GM18505 (cell line): ENCODE data around the gene RFX1.

ENCODE experiments used
- ATAC-seq: cut with Tn5 transposase; IDR thresholded peaks from one replicate; pipeline ENCODE4 v1.9.1; 2021; ENCODE audit not compliant: unreplicated experiment
- POLR2A ChIP-seq: IDR thresholded peaks from 4 replicates; pipeline ENCODE4 v1.6.1; 2011; ENCODE audit warnings: borderline replicate concordance; ENCODE audit not compliant: insufficient read depth, insufficient read length; ENCODE audit errors: extremely low read depth

Gene RFX1

GRCh38 chr19:13959962-13960862, 45.9 kb downstream of the RFX1 start:
- no peak for TF ChIP-seq POLR2A
- ATAC-seq, result no peak

GRCh38 chr19:13959141-13959961, 46.8 kb downstream of the RFX1 start:
- ATAC-seq, result no peak
- TF ChIP-seq POLR2A, result no peak

GRCh38 chr19:13958043-13958442, 48.1 kb downstream of the RFX1 start:
- ATAC-seq, result no peak
- TF ChIP-seq POLR2A, result no peak

- no peak for ATAC-seq
- TF ChIP-seq POLR2A, result no peak
These were observed 49.1 kb downstream of the RFX1 start for GRCh38 chr19:13957051-13957450.

GRCh38 chr19:13956365-13956744, 49.8 kb downstream of the RFX1 start:
- no peak for TF ChIP-seq POLR2A
- ATAC-seq, result no peak

- no peak for TF ChIP-seq POLR2A
- no peak for ATAC-seq
These were observed 50.3 kb downstream of the RFX1 start for GRCh38 chr19:13955662-13956364.

- no peak for TF ChIP-seq POLR2A
- no peak for ATAC-seq
These were observed 51.9 kb downstream of the RFX1 start for GRCh38 chr19:13954185-13954584.

GRCh38 chr19:13952931-13953531, 53.1 kb downstream of the RFX1 start:
- no peak for TF ChIP-seq POLR2A
- no peak for ATAC-seq

- peak; percentile 68 for TF ChIP-seq POLR2A
- peak; percentile 92 for ATAC-seq
These were observed 53.8 kb downstream of the RFX1 start, which contains the start of gene DCAF15 for GRCh38 chr19:13952154-13952930. TSS of gene DCAF15 (plus strand) at chr19:13952509. CDS start at chr19:13952513, 4 bp downstream.

- no peak for ATAC-seq
- no peak for TF ChIP-seq POLR2A
These were observed 54.3 kb downstream of the RFX1 start for GRCh38 chr19:13951799-13952153.

- ATAC-seq, result no peak
These were observed 55.1 kb downstream of the RFX1 start for GRCh38 chr19:13951043-13951442.

GRCh38 chr19:13946414-13946813, 59.7 kb downstream of the RFX1 start:
- no peak for TF ChIP-seq POLR2A
- ATAC-seq, result no peak

More at GRCh38 chr19:13951043-13951442, 55.1 kb downstream of the RFX1 start:
- no peak for TF ChIP-seq POLR2A
